SU-DHL-6 (cell line): ENCODE results near the gene ANGPTL2.

ENCODE experiments used
- H2AFZ ChIP-seq: fragments of 200-600 bp; sonication (generic); 2 replicates; pipeline ENCODE4 v1.6.1; 2014; ENCODE audit warnings: low read depth, mild to moderate bottlenecking, moderate library complexity, mixed read lengths, antibody characterized with exemption, low read length; ENCODE audit not compliant: severe bottlenecking
- H3F3A ChIP-seq: fragments of 200-600 bp; shearing (Covaris generic); 2 replicates; pipeline ENCODE4 v1.6.0; 2016; ENCODE audit warnings: antibody characterized with exemption, mild to moderate bottlenecking; ENCODE audit not compliant: insufficient read depth
- H3K27ac ChIP-seq: fragments of 200-600 bp; sonication (generic); 2 replicates; pipeline ENCODE4 v1.5.1; 2016; ENCODE audit warnings: low read depth, mild to moderate bottlenecking, low read length, moderate library complexity, mixed read lengths
- H3K27me3 ChIP-seq: fragments of 200-600 bp; sonication (generic), shearing (Covaris generic); 2 replicates; pipeline ENCODE4 v1.6.0; 2014; ENCODE audit warnings: mild to moderate bottlenecking, low read length
- H3K36me3 ChIP-seq: fragments of 200-600 bp; sonication (generic); 2 replicates; pipeline ENCODE4 v1.6.1; 2014; ENCODE audit warnings: mild to moderate bottlenecking, low read length, mixed read lengths
- H3K4me2 ChIP-seq: fragments of 300-600, 200-600 bp; shearing (Covaris generic), sonication (generic); 2 replicates; pipeline ENCODE4 v1.6.0; 2014; ENCODE audit warnings: low read length, low read depth, mild to moderate bottlenecking; ENCODE audit not compliant: poor library complexity, severe bottlenecking
- H3K4me3 ChIP-seq: fragments of 200-600 bp; sonication (generic); 2 replicates; pipeline ENCODE4 v1.5.1; 2014; ENCODE audit warnings: antibody characterized with exemption, low read length, mild to moderate bottlenecking, mixed read lengths; ENCODE audit not compliant: insufficient read depth, poor library complexity, severe bottlenecking
- H3K79me2 ChIP-seq: fragments of 200-600 bp; sonication (generic); 2 replicates; pipeline ENCODE4 v1.6.1; 2014; ENCODE audit warnings: mild to moderate bottlenecking, low read length, moderate library complexity; ENCODE audit not compliant: insufficient read depth
- H3K9ac ChIP-seq: fragments of 200-600 bp; sonication (generic); 2 replicates; pipeline ENCODE4 v1.7.0; 2014; ENCODE audit warnings: mild to moderate bottlenecking, low read length
- H3K9me2 ChIP-seq: fragments of 200-600 bp; sonication (generic); replicated peaks from 2 replicates; pipeline ENCODE4 v1.6.1; 2014; ENCODE audit warnings: low read length; ENCODE audit not compliant: insufficient read depth
- H3K9me3 ChIP-seq: fragments of 200-600 bp; sonication (generic); 2 replicates; pipeline ENCODE4 v1.6.1; 2014; ENCODE audit warnings: low read length, mixed read lengths; ENCODE audit not compliant: insufficient read depth
- H4K20me1 ChIP-seq: fragments of 200-600 bp; sonication (generic); 2 replicates; pipeline ENCODE4 v1.6.1; 2014; ENCODE audit warnings: low read depth, mild to moderate bottlenecking, antibody characterized with exemption, low read length, moderate library complexity, mixed read lengths
- EZH2phosphoT487 ChIP-seq: fragments of 200-600 bp; sonication (generic), shearing (Covaris generic); conservative IDR thresholded peaks from 2 replicates; pipeline ENCODE4 v1.6.1; 2018; ENCODE audit warnings: mild to moderate bottlenecking, antibody characterized with exemption, low read length, moderate library complexity, mixed read lengths
- TF ChIP-seq, protein P1 (sequence below): fragments of 200-600 bp; sonication (generic); IDR thresholded peaks from one replicate; pipeline ENCODE4 v1.5.1; 2017; ENCODE audit warnings: antibody characterized with exemption, mild to moderate bottlenecking, low read length, moderate library complexity; ENCODE audit not compliant: insufficient read depth, poor library complexity, severe bottlenecking

ANGPTL2 gene

GRCh38 chr9:127090341-127090985 lies 32.0 kb downstream of the ANGPTL2 start:
- 0 out of 2 replicates have a peak, but pooled peaks cover 5% of the 10 kb centered on the region for H4K20me1 ChIP-seq
- H3F3A ChIP-seq = no peaks in the 10 kb centered on the region
- no peaks in the 10 kb centered on the region for H3K36me3 ChIP-seq
- H3K9me2 ChIP-seq = no peaks in the 10 kb centered on the region
- no peak overlapping the region for H3K9ac ChIP-seq
- no peak overlapping the region for H2AFZ ChIP-seq
- H3K79me2 ChIP-seq = no peaks in the 10 kb centered on the region
- H3K27ac ChIP-seq = no peak overlapping the region
- H3K9me3 ChIP-seq = no peaks in the 10 kb centered on the region
- H3K4me2 ChIP-seq = no peak overlapping the region
- H3K4me3 ChIP-seq = no peak overlapping the region
- H3K27me3 ChIP-seq = no peaks in the 10 kb centered on the region
- TF ChIP-seq, protein P1, sequence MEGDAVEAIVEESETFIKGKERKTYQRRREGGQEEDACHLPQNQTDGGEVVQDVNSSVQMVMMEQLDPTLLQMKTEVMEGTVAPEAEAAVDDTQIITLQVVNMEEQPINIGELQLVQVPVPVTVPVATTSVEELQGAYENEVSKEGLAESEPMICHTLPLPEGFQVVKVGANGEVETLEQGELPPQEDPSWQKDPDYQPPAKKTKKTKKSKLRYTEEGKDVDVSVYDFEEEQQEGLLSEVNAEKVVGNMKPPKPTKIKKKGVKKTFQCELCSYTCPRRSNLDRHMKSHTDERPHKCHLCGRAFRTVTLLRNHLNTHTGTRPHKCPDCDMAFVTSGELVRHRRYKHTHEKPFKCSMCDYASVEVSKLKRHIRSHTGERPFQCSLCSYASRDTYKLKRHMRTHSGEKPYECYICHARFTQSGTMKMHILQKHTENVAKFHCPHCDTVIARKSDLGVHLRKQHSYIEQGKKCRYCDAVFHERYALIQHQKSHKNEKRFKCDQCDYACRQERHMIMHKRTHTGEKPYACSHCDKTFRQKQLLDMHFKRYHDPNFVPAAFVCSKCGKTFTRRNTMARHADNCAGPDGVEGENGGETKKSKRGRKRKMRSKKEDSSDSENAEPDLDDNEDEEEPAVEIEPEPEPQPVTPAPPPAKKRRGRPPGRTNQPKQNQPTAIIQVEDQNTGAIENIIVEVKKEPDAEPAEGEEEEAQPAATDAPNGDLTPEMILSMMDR = no peak
- TF ChIP-seq EZH2phosphoT487 = no peak

DNA sequence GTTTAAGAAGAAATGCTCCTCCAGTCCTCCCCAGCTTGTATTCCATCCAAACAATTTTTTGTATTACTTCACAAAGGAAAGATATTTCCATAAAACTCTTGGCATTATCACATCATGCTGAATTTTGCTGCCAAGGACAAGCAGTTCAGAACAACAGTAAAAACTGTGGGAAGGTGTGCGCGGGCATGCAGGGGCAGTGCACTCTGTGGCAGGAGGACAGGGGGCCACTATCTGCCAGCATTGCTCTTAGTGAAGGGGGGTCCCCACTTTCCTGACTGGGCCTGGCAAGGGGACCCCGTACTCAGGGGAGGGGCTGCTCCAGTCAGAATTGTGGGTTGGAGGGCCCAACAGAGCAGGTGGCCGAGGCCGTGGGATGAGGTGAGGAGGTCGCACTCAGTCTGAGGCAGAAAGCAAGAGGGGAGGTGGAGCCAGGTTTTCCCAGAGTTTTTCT lies 32.8 kb downstream of the ANGPTL2 start:
- H3K27me3 ChIP-seq = no peaks in the 10 kb centered on the region
- H3K4me3 ChIP-seq = no peak overlapping the region
- H3F3A ChIP-seq = no peaks in the 10 kb centered on the region
- no peaks in the 10 kb centered on the region for H3K36me3 ChIP-seq
- no peaks in the 10 kb centered on the region for H3K79me2 ChIP-seq
- no peaks in the 10 kb centered on the region for H3K9me3 ChIP-seq
- no peaks in the 10 kb centered on the region for H3K9me2 ChIP-seq
- no peak overlapping the region for H3K4me2 ChIP-seq
- no peak overlapping the region for H3K27ac ChIP-seq
- H2AFZ ChIP-seq = no peak overlapping the region
- H4K20me1 ChIP-seq = 0 out of 2 replicates have a peak, but pooled peaks cover 5% of the 10 kb centered on the region
- H3K9ac ChIP-seq = no peak overlapping the region
- TF ChIP-seq, protein P1 = no peak
- TF ChIP-seq EZH2phosphoT487 = no peak

DNA sequence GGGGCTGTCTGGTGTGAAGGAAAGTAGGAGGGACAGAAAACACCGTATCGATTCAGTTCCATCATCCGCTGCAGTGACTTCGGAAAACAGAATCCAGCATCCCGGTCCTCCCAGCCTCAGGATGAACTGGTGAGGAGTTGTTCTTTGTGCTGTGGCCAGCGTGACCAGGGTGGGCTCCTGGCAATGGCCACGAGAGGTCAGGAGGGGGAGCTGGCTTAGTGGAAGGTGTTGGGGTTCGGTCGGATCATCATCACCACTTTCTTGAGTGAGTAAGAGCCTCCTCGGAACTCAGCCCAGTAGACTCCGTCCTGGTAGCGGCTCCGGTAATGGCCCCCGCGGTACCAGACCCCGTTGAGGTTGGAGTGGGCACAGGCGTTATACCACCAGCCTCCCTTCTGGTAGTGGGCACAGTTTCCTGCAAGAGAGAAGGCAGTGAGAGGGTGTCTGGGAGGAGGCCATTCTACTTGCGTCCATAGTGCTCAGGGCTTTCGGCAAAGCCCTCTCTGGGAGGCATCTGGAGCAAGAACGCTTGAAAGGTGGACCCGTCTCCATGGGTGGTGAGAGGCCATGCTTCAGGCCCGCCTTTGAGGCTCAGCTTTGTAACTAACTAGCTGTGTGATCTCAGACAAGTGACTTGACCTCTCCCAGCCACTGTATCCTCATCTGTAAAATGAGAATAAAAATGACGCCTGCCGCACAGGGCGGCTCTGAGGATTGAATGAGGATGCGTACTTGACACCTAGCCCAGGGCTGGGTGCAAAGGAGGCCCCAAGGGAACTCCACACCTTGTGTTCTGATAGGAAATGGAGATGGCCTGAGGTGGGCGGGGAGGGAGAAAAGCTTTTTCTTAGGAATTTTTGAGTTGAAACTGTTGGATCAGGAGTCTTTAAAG lies 33.5 kb downstream of the ANGPTL2 start:
- TF ChIP-seq, protein P1 = no peak
- no peak for TF ChIP-seq EZH2phosphoT487
- no peak overlapping the region for H3K4me2 ChIP-seq
- H3K27ac ChIP-seq = no peak overlapping the region
- H2AFZ ChIP-seq = no peak overlapping the region
- H3K36me3 ChIP-seq = no peaks in the 10 kb centered on the region
- no peaks in the 10 kb centered on the region for H3K79me2 ChIP-seq
- no peaks in the 10 kb centered on the region for H3F3A ChIP-seq
- H4K20me1 ChIP-seq = 0 out of 2 replicates have a peak, but pooled peaks cover 5% of the 10 kb centered on the region
- no peak overlapping the region for H3K4me3 ChIP-seq
- H3K9me2 ChIP-seq = no peaks in the 10 kb centered on the region
- H3K9me3 ChIP-seq = no peaks in the 10 kb centered on the region
- H3K27me3 ChIP-seq = no peaks in the 10 kb centered on the region
- H3K9ac ChIP-seq = no peak overlapping the region
